GM12878 (cell line): ENCODE measurements around the gene CFHR4. TPM values are rescaled to one million over a fixed set of nuclear protein-coding genes. Genes with fewer than 3 reads are reported as not detected.

Experiments used
- ATAC-seq: fragments of 200-7000 bp; cut with Tn5 transposase; 3 replicates; pipeline ENCODE4 v1.9.1; 2020; ENCODE audit warnings: mild to moderate bottlenecking, moderate library complexity
- BruUV-seq: library from RNA; stranded (reverse); fragments of 400-500 nt; replicated peaks from 2 replicates; lab custom pipeline; 2021; lab: Mats Ljungman, UMichigan
- CTCF ChIA-PET: fragments of 300-600 bp; sonication (Branson Sonifier 250); formaldehyde crosslinking; extraction: SDS; loops from one replicate; lab custom pipeline; 2021; ENCODE audit warnings: inconsistent platforms; lab: Yijun Ruan, JAX
- POLR2A ChIA-PET: fragments of 350-600 bp; formaldehyde crosslinking; extraction: SDS; loops from one replicate; lab custom pipeline; 2021; ENCODE audit warnings: inconsistent platforms; lab: Charles Lee
- RAD21 ChIA-PET: fragments of 300-600 bp; sonication (Branson Sonifier 250); formaldehyde crosslinking; loops from one replicate; lab custom pipeline; 2023; ENCODE audit warnings: antibody characterized with exemption; ENCODE audit not compliant: unreplicated experiment; lab: Charles Lee
- SMC1A ChIA-PET: fragments of 300-600 bp; sonication (Branson Sonifier 250); formaldehyde crosslinking; loops from one replicate; lab custom pipeline; 2023; ENCODE audit not compliant: unreplicated experiment, uncharacterized antibody; lab: Charles Lee
- DNase-seq: peaks from one replicate; pipeline ENCODE4 v3.0.0-alpha.2; 2011; ENCODE audit warnings: low read depth, low spot score
- FAIRE-seq: peaks from 3 replicates; lab custom pipeline; 2011; peaks lifted over from hg19 to GRCh38; lab: Jason Lieb, UNC
- H2AFZ ChIP-seq: 2 replicates; pipeline ENCODE4 v1.6.0; 2011; ENCODE audit warnings: low read depth, low read length, control low read depth; ENCODE audit not compliant: control insufficient read depth
- H3K27ac ChIP-seq: 2 replicates; pipeline ENCODE4 v1.5.1; 2011; ENCODE audit warnings: control low read depth; ENCODE audit not compliant: control insufficient read depth, insufficient read depth
- H3K27me3 ChIP-seq, 2 experiments: replicated peaks in 1 of 2; 2 replicates each; pipeline versions ENCODE4 v1.6.0 to v1.6.1; 2011; ENCODE audit warnings: low read length in 1 of 2; ENCODE audit not compliant: control insufficient read depth in 2 of 2, insufficient read depth in 2 of 2
- H3K36me3 ChIP-seq, 2 experiments: 2 replicates each; pipeline ENCODE4 v1.5.1; 2011; ENCODE audit warnings: low read length in 1 of 2; ENCODE audit not compliant: control insufficient read depth in 2 of 2, insufficient read depth in 2 of 2
- H3K4me1 ChIP-seq: 2 replicates; pipeline ENCODE4 v1.6.1; 2011; ENCODE audit warnings: mild to moderate bottlenecking, low read length, moderate library complexity, mixed read lengths; ENCODE audit not compliant: control insufficient read depth, insufficient read depth
- H3K4me2 ChIP-seq: 2 replicates; pipeline ENCODE4 v1.6.0; 2011; ENCODE audit warnings: control low read depth; ENCODE audit not compliant: control insufficient read depth, insufficient read depth
- H3K4me3 ChIP-seq: fragments of 200-600 bp; sonication (generic); 2 replicates; pipeline ENCODE4 v1.5.1; 2016
- H3K79me2 ChIP-seq: 2 replicates; pipeline ENCODE4 v1.6.0; 2011; ENCODE audit warnings: low read length; ENCODE audit not compliant: control insufficient read depth, insufficient read depth
- H3K9ac ChIP-seq: 2 replicates; pipeline ENCODE4 v1.8.0; 2011; ENCODE audit warnings: low read length, control low read depth, mixed read lengths; ENCODE audit not compliant: control insufficient read depth, insufficient read depth
- H3K9me3 ChIP-seq: replicated peaks from 3 replicates; pipeline ENCODE4 v1.5.1; 2011; ENCODE audit warnings: mild to moderate bottlenecking, low read length; ENCODE audit not compliant: control insufficient read depth, insufficient read depth
- H4K20me1 ChIP-seq: 2 replicates; pipeline ENCODE4 v1.6.0; 2011; ENCODE audit not compliant: control insufficient read depth, insufficient read depth
- ATF2 ChIP-seq: IDR thresholded peaks from 2 replicates; pipeline ENCODE4 v1.6.1; 2012; ENCODE audit warnings: low read length, inconsistent platforms
- CBX3 ChIP-seq: fragments of 200-600 bp; sonication (generic); IDR thresholded peaks from 2 replicates; pipeline ENCODE4 v1.6.1; 2016; ENCODE audit warnings: low read depth, borderline replicate concordance
- CHD2 ChIP-seq: IDR thresholded peaks from 2 replicates; pipeline ENCODE4 v1.6.1; 2011; ENCODE audit warnings: low read depth, low read length, improper control_type of control experiment, borderline replicate concordance
- CREB1 ChIP-seq: IDR thresholded peaks from 2 replicates; pipeline ENCODE4 v1.6.1; 2012; ENCODE audit warnings: low read depth, mild to moderate bottlenecking, inconsistent platforms
- EGR1 ChIP-seq, 2 experiments: IDR thresholded peaks; 1 replicate in 1 of 2; 2 replicates in 1 of 2; pipeline ENCODE4 v1.6.1; 2011 to 2012; ENCODE audit warnings: low read depth in 2 of 2, low read length in 2 of 2, borderline replicate concordance in 1 of 2, mild to moderate bottlenecking in 1 of 2, moderate library complexity in 1 of 2
- LARP7 ChIP-seq: fragments of 450-650 bp; IDR thresholded peaks from 2 replicates; pipeline ENCODE4 v1.6.1; 2017; ENCODE audit warnings: mild to moderate bottlenecking
- RAD21 ChIP-seq: IDR thresholded peaks from 2 replicates; pipeline ENCODE4 v1.6.1; 2011; ENCODE audit warnings: mild to moderate bottlenecking, low read depth, low read length, moderate library complexity; ENCODE audit not compliant: insufficient read depth
- SMARCA5 ChIP-seq: fragments of 450-650 bp; IDR thresholded peaks from 2 replicates; pipeline ENCODE4 v1.6.1; 2017; ENCODE audit warnings: mild to moderate bottlenecking
- ZBED1 ChIP-seq: IDR thresholded peaks from 2 replicates; pipeline ENCODE4 v1.6.1; 2016; ENCODE audit warnings: borderline replicate concordance
- WGBS: methylation state at CpG from one replicate; pipeline ENCODE4 v1.1.6; 2016; ENCODE audit warnings: low lambda C conversion rate; ENCODE audit not compliant: insufficient replicate concordance, insufficient coverage; ENCODE audit errors: missing lambda C conversion rate; 5-methylcytosine and 5-hydroxymethylcytosine counted together
- in situ Hi-C: fragments of 300-500 bp; cut with MboI; formaldehyde crosslinking; loops from 9 replicates; pipeline ENCODE4 v1.14.3; 2018; ENCODE audit warnings: mixed read lengths
- intact Hi-C: fragments of 100-400 bp; cut with micrococcal nuclease; formaldehyde crosslinking; loops from one replicate; pipeline ENCODE4 v1.14.2; 2022; ENCODE audit not compliant: unreplicated experiment
- polyA plus RNA-seq, 11 experiments: library from polyadenylated mRNA; depleted of rRNA in 4 of 11; unstranded in 6 of 11; stranded (reverse) in 5 of 11; fragments of >200 nt; fragmentation: Nextera tagmentation in 4 of 11; fragmentation: Illumina TruSeq in 1 of 11; extraction: Ambion mirVana in 4 of 11; extraction: Trizol in 1 of 11; gene quantifications; 1 replicate in 1 of 11; 2 replicates in 10 of 11; pipeline versions ENCODE4 v1.2.1 to v1.2.3, GENCODE V29; 2011 to 2016; ENCODE audit warnings: inconsistent platforms in 2 of 11, missing spikeins in 2 of 11, low read depth in 1 of 11
- total RNA-seq, 4 experiments: library from RNA; depleted of rRNA in 3 of 4; stranded (reverse); fragments of >200 nt in 3 of 4; fragmentation: Illumina TruSeq in 1 of 4; extraction: Trizol in 1 of 4; gene quantifications; 2 replicates each; pipeline versions ENCODE4 v1.2.1 to v1.2.3, GENCODE V29; 2013 to 2021
- TF ChIP-seq, protein P1 (sequence below): fragments of 450-650 bp; IDR thresholded peaks from 2 replicates; pipeline ENCODE4 v1.6.1; 2018; ENCODE audit warnings: mild to moderate bottlenecking, low read depth, moderate library complexity; ENCODE audit not compliant: partially characterized antibody
- TF ChIP-seq, protein P2 (sequence below): fragments of 450-650 bp; IDR thresholded peaks from 2 replicates; pipeline ENCODE4 v1.6.1; 2017; ENCODE audit warnings: mild to moderate bottlenecking, low read depth, inconsistent platforms; ENCODE audit not compliant: poor library complexity, severe bottlenecking

The CFHR4 gene
- total and polyA plus RNA-seq, 10 of the 15 experiments (the other 5 are each of a cell fraction or from before 2014, with no cell fraction given): not detected

DNA sequence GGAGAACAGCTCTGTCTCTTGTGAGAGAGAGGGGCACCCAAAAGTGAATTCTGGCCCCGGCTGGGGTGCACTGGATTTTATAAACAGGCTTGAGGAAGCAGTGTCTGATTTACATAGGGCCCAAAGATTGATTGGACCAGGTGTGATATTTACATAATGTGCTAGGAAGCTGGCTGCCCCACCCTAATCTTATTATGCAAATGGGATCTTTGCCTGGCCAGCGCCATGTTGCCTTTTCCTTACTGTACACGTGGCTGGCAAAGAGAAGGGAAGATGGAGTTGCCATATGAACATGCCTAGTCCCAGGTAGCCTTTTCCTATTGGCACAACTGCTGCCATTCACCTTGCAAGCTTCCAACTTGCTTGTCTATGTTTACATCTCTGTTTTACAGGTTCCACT is 29.0 kb upstream of the CFHR4 start:
- Histone ChIP-seq H2AFZ (no peak overlapping the region), H3K79me2 (no peaks in the 10 kb centered on the region), H3K36me3 (no peaks in the 10 kb centered on the region), H3K27me3 (no peaks in the 10 kb centered on the region), H3K9me3 (no peaks in the 10 kb centered on the region), H4K20me1 (no peaks in the 10 kb centered on the region), H3K4me1 (no peaks in the 10 kb centered on the region), H3K4me2 (no peak overlapping the region), H3K9ac (no peak overlapping the region), H3K27ac (no peak overlapping the region), H3K4me3 (no peak overlapping the region)
- WGBS: 26% methylated on average over 3 of the region's 3 CpGs
- no peak for TF ChIP-seq RAD21
- TF ChIP-seq, protein P1, sequence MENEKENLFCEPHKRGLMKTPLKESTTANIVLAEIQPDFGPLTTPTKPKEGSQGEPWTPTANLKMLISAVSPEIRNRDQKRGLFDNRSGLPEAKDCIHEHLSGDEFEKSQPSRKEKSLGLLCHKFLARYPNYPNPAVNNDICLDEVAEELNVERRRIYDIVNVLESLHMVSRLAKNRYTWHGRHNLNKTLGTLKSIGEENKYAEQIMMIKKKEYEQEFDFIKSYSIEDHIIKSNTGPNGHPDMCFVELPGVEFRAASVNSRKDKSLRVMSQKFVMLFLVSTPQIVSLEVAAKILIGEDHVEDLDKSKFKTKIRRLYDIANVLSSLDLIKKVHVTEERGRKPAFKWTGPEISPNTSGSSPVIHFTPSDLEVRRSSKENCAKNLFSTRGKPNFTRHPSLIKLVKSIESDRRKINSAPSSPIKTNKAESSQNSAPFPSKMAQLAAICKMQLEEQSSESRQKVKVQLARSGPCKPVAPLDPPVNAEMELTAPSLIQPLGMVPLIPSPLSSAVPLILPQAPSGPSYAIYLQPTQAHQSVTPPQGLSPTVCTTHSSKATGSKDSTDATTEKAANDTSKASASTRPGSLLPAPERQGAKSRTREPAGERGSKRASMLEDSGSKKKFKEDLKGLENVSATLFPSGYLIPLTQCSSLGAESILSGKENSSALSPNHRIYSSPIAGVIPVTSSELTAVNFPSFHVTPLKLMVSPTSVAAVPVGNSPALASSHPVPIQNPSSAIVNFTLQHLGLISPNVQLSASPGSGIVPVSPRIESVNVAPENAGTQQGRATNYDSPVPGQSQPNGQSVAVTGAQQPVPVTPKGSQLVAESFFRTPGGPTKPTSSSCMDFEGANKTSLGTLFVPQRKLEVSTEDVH: no peak
- TF ChIP-seq LARP7: no peak
- TF ChIP-seq ATF2: no peak
- TF ChIP-seq ZBED1: no peak
- TF ChIP-seq, protein P2, sequence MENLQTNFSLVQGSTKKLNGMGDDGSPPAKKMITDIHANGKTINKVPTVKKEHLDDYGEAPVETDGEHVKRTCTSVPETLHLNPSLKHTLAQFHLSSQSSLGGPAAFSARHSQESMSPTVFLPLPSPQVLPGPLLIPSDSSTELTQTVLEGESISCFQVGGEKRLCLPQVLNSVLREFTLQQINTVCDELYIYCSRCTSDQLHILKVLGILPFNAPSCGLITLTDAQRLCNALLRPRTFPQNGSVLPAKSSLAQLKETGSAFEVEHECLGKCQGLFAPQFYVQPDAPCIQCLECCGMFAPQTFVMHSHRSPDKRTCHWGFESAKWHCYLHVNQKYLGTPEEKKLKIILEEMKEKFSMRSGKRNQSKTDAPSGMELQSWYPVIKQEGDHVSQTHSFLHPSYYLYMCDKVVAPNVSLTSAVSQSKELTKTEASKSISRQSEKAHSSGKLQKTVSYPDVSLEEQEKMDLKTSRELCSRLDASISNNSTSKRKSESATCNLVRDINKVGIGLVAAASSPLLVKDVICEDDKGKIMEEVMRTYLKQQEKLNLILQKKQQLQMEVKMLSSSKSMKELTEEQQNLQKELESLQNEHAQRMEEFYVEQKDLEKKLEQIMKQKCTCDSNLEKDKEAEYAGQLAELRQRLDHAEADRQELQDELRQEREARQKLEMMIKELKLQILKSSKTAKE: no peak
- TF ChIP-seq CBX3: no peak
- TF ChIP-seq CHD2: no peak
- no peak for TF ChIP-seq CREB1
- TF ChIP-seq SMARCA5: no peak
- no peak for TF ChIP-seq EGR1 (IDR thresholded peaks at IDR 0.05; ENCODE audit: borderline replicate concordance in 1 of 2, low read depth in 2 of 2, low read length in 2 of 2)
- no TSS peak for BruUV-seq
- ChIA-PET SMC1A (no interaction called here), POLR2A (no interaction called here), RAD21 (no interaction called here), CTCF (no interaction called here)
- DNase-seq (no peak), ATAC-seq (no peak), FAIRE-seq (no peak)
- in situ Hi-C loops (no loop called here), intact Hi-C loops (no loop called here)
